Measurements from ENCODE around the gene POU6F1. TPM values are rescaled to one million over a fixed set of nuclear protein-coding genes. Genes with fewer than 3 reads are reported as not detected.

POU6F1 gene
- total and polyA plus RNA-seq, 4 donors: 0.33 to 2.8 (median 1.6) TPM

DNA sequence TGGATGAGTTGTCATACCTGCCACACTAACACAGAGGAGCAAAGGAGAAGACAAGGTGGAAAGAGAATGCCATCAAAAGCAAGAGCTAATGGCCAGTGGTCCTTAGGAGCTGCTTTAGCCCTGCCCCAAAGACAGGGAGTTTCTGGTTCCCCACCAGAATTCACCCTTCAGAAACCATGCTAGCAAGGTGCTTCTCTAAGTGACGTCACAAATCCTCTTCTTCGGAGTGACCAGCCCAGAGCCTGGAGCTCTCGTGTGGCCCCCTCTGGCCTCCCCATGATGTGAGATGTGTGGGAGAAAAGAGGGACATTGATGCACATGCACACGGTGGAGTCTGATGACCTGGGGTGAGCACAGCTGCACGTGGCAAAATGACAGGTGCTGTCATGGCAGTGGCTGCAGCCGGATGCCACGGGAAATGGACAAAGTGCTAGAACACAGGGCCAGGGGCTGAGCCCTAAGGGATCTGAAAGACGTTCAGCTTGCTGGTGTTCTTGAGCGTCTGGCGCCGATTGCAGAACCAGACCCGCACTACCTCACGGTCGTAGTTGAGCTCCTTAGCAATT, 28.0 kb downstream of the POU6F1 start:
- Histone ChIP-seq H3K9ac (ENCODE audit: low read depth in 1 of 2, low read length in 2 of 2) (no peak overlapping the region), H3K27me3 (ENCODE audit: control insufficient read depth in 4 of 4, insufficient read depth in 4 of 4, low read length in 3 of 4) (no peaks in the 10 kb centered on the region), H3K36me3 (ENCODE audit: control insufficient read depth in 4 of 4, insufficient read depth in 3 of 4, low read depth in 1 of 4, low read length in 3 of 4) (peaks cover 0 to 3% (median 0%) of the 10 kb centered on the region in 4 donors), H3K4me1 (ENCODE audit: control insufficient read depth in 4 of 4, insufficient read depth in 4 of 4, low read length in 3 of 4) (no peaks in the 10 kb centered on the region), H3K4me3 (ENCODE audit: low read depth in 1 of 3, low read length in 3 of 3) (no peak overlapping the region), H3K9me3 (ENCODE audit: control insufficient read depth in 4 of 4, low read length in 3 of 4) (no peaks in the 10 kb centered on the region), H3K27ac (ENCODE audit: low read depth in 1 of 2, low read length in 2 of 2) (no peak overlapping the region)
- no peak for DNase-seq (ENCODE audit: low spot score)
- 94% methylated on average over 14 of the region's 14 CpGs for WGBS
- TF ChIP-seq NR2F2 (IDR thresholded peaks at IDR 0.05) (no peak), EGR1 (IDR thresholded peaks at IDR 0.05; ENCODE audit: low read depth in 2 of 2) (no peak), GABPA (IDR thresholded peaks at IDR 0.05 in 1 of 2, conservative IDR thresholded peaks at IDR 0.05 in 1 of 2) (no peak), ATF3 (IDR thresholded peaks at IDR 0.05) (no peak), SP1 (IDR thresholded peaks at IDR 0.05) (no peak), HNF4G (IDR thresholded peaks at IDR 0.05) (no peak), YY1 (IDR thresholded peaks at IDR 0.05) (no peak), HNF4A (conservative IDR thresholded peaks at IDR 0.05) (no peak), FOXA2 (IDR thresholded peaks at IDR 0.05) (no peak), FOXA1 (IDR thresholded peaks at IDR 0.05) (no peak), RXRA (IDR thresholded peaks at IDR 0.05) (no peak), MAX (IDR thresholded peaks at IDR 0.05) (no peak), RAD21 (IDR thresholded peaks at IDR 0.05) (no peak)
- TF ChIP-seq, protein P1, sequence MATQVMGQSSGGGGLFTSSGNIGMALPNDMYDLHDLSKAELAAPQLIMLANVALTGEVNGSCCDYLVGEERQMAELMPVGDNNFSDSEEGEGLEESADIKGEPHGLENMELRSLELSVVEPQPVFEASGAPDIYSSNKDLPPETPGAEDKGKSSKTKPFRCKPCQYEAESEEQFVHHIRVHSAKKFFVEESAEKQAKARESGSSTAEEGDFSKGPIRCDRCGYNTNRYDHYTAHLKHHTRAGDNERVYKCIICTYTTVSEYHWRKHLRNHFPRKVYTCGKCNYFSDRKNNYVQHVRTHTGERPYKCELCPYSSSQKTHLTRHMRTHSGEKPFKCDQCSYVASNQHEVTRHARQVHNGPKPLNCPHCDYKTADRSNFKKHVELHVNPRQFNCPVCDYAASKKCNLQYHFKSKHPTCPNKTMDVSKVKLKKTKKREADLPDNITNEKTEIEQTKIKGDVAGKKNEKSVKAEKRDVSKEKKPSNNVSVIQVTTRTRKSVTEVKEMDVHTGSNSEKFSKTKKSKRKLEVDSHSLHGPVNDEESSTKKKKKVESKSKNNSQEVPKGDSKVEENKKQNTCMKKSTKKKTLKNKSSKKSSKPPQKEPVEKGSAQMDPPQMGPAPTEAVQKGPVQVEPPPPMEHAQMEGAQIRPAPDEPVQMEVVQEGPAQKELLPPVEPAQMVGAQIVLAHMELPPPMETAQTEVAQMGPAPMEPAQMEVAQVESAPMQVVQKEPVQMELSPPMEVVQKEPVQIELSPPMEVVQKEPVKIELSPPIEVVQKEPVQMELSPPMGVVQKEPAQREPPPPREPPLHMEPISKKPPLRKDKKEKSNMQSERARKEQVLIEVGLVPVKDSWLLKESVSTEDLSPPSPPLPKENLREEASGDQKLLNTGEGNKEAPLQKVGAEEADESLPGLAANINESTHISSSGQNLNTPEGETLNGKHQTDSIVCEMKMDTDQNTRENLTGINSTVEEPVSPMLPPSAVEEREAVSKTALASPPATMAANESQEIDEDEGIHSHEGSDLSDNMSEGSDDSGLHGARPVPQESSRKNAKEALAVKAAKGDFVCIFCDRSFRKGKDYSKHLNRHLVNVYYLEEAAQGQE (IDR thresholded peaks at IDR 0.05): no peak
- TF ChIP-seq, protein P2, sequence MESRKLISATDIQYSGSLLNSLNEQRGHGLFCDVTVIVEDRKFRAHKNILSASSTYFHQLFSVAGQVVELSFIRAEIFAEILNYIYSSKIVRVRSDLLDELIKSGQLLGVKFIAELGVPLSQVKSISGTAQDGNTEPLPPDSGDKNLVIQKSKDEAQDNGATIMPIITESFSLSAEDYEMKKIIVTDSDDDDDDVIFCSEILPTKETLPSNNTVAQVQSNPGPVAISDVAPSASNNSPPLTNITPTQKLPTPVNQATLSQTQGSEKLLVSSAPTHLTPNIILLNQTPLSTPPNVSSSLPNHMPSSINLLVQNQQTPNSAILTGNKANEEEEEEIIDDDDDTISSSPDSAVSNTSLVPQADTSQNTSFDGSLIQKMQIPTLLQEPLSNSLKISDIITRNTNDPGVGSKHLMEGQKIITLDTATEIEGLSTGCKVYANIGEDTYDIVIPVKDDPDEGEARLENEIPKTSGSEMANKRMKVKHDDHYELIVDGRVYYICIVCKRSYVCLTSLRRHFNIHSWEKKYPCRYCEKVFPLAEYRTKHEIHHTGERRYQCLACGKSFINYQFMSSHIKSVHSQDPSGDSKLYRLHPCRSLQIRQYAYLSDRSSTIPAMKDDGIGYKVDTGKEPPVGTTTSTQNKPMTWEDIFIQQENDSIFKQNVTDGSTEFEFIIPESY (IDR thresholded peaks at IDR 0.05): no peak
- TF ChIP-seq, protein P3, sequence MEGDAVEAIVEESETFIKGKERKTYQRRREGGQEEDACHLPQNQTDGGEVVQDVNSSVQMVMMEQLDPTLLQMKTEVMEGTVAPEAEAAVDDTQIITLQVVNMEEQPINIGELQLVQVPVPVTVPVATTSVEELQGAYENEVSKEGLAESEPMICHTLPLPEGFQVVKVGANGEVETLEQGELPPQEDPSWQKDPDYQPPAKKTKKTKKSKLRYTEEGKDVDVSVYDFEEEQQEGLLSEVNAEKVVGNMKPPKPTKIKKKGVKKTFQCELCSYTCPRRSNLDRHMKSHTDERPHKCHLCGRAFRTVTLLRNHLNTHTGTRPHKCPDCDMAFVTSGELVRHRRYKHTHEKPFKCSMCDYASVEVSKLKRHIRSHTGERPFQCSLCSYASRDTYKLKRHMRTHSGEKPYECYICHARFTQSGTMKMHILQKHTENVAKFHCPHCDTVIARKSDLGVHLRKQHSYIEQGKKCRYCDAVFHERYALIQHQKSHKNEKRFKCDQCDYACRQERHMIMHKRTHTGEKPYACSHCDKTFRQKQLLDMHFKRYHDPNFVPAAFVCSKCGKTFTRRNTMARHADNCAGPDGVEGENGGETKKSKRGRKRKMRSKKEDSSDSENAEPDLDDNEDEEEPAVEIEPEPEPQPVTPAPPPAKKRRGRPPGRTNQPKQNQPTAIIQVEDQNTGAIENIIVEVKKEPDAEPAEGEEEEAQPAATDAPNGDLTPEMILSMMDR (IDR thresholded peaks at IDR 0.05; ENCODE audit: low read depth, low read length, missing input control): no peak
